Measurements from ENCODE around the gene XXYLT1. TPM values are rescaled to one million over a fixed set of nuclear protein-coding genes. Genes with fewer than 3 reads are reported as not detected.
"Not testable (repeated sequence)": the region's sequence is repeated elsewhere in the genome, so short reads cannot be mapped to it uniquely, and the experiment has no call there.

The XXYLT1 gene
- total RNA-seq, 1 experiment from 2014 or later, result 10.9 TPM

GRCh38 chr3:195219351-195220230, 51.4 kb downstream of the XXYLT1 start:
- H3K4me3 ChIP-seq (replicated peaks in 1 of 2; ENCODE audit: low read depth in 1 of 2, low read length in 2 of 2), result no peak overlapping the region
- H3K4me2 ChIP-seq (ENCODE audit: low read length), result no peak overlapping the region
- H3K9me3 ChIP-seq (ENCODE audit: control insufficient read depth in 1 of 2, insufficient read depth in 1 of 2, low read depth in 1 of 2, low read length in 2 of 2), result no peaks in the 10 kb centered on the region
- RAD21 ChIA-PET (ENCODE audit: low non-redundant PET in 1 of 2, low total read pairs in 2 of 2, uncharacterized antibody in 2 of 2, unreplicated experiment in 2 of 2), result no interaction called here
- no peaks in the 10 kb centered on the region for H4K20me1 ChIP-seq (ENCODE audit: insufficient read depth)
- no peak overlapping the region for H2AFZ ChIP-seq (ENCODE audit: low read depth, low read length, poor library complexity, severe bottlenecking)
- H3K9me2 ChIP-seq (ENCODE audit: insufficient read depth), result no peaks in the 10 kb centered on the region
- H3K9ac ChIP-seq (ENCODE audit: low read length), result no peak overlapping the region
- H3K36me3 ChIP-seq (ENCODE audit: control insufficient read depth in 1 of 2, insufficient read depth in 2 of 2, low read length in 2 of 2), result no peaks in the 10 kb centered on the region
- POLR2A ChIA-PET, result no interaction called here
- ATAC-seq (no peak), DNase-seq (ENCODE audit: low read depth, low spot score) (no peak)
- no peaks in the 10 kb centered on the region for H3K4me1 ChIP-seq (ENCODE audit: control insufficient read depth in 1 of 2, insufficient read depth in 2 of 2, low read length in 2 of 2)
- H3K27ac ChIP-seq (ENCODE audit: low read depth, low read length), result no peak overlapping the region
- intact Hi-C loops (cut with micrococcal nuclease), result no loop called here
- no peaks in the 10 kb centered on the region for H3K27me3 ChIP-seq (ENCODE audit: insufficient read depth, low read length)
- CTCF ChIA-PET, result no interaction called here
- BruUV-seq (replicated peaks), result no TSS peak
- TF ChIP-seq ZBTB33 (IDR thresholded peaks at IDR 0.05; ENCODE audit: extremely low read depth, insufficient replicate concordance, low read length) (no peak), EZH2phosphoT487 (IDR thresholded peaks at IDR 0.05; ENCODE audit: borderline replicate concordance) (no peak), RAD21 (IDR thresholded peaks at IDR 0.05; ENCODE audit: low read depth) (no peak), ELF1 (IDR thresholded peaks at IDR 0.05; ENCODE audit: borderline replicate concordance, low read depth) (no peak)
- no peaks in the 10 kb centered on the region for H3K79me2 ChIP-seq (ENCODE audit: insufficient read depth, low read length)

GRCh38 chr3:195218331-195218730, 52.6 kb downstream of the XXYLT1 start:
- intact Hi-C loops (cut with micrococcal nuclease); H3K27ac ChIP-seq (ENCODE audit: low read depth, low read length); H3K36me3 ChIP-seq (ENCODE audit: control insufficient read depth in 1 of 2, insufficient read depth in 2 of 2, low read length in 2 of 2); ATAC-seq; H3K27me3 ChIP-seq (ENCODE audit: insufficient read depth, low read length); H3K79me2 ChIP-seq (ENCODE audit: insufficient read depth, low read length); H3K4me3 ChIP-seq (replicated peaks in 1 of 2; ENCODE audit: low read depth in 1 of 2, low read length in 2 of 2); DNase-seq (ENCODE audit: low read depth, low spot score); BruUV-seq (replicated peaks); RAD21 ChIA-PET (ENCODE audit: low non-redundant PET in 1 of 2, low total read pairs in 2 of 2, uncharacterized antibody in 2 of 2, unreplicated experiment in 2 of 2); H3K9me3 ChIP-seq (ENCODE audit: control insufficient read depth in 1 of 2, insufficient read depth in 1 of 2, low read depth in 1 of 2, low read length in 2 of 2); H4K20me1 ChIP-seq (ENCODE audit: insufficient read depth); H3K9ac ChIP-seq (ENCODE audit: low read length); H3K9me2 ChIP-seq (ENCODE audit: insufficient read depth); H3K4me2 ChIP-seq (ENCODE audit: low read length); H2AFZ ChIP-seq (ENCODE audit: low read depth, low read length, poor library complexity, severe bottlenecking); POLR2A ChIA-PET; H3K4me1 ChIP-seq (ENCODE audit: control insufficient read depth in 1 of 2, insufficient read depth in 2 of 2, low read length in 2 of 2); CTCF ChIA-PET: not testable (repeated sequence)

GRCh38 chr3:195215576-195215975, 55.4 kb downstream of the XXYLT1 start:
- POLR2A ChIA-PET; H3K4me2 ChIP-seq (ENCODE audit: low read length); ATAC-seq; H3K4me3 ChIP-seq (replicated peaks in 1 of 2; ENCODE audit: low read depth in 1 of 2, low read length in 2 of 2); H3K36me3 ChIP-seq (ENCODE audit: control insufficient read depth in 1 of 2, insufficient read depth in 2 of 2, low read length in 2 of 2); H3K9me2 ChIP-seq (ENCODE audit: insufficient read depth); CTCF ChIA-PET; H3K9ac ChIP-seq (ENCODE audit: low read length); RAD21 ChIA-PET (ENCODE audit: low non-redundant PET in 1 of 2, low total read pairs in 2 of 2, uncharacterized antibody in 2 of 2, unreplicated experiment in 2 of 2); H3K9me3 ChIP-seq (ENCODE audit: control insufficient read depth in 1 of 2, insufficient read depth in 1 of 2, low read depth in 1 of 2, low read length in 2 of 2); H4K20me1 ChIP-seq (ENCODE audit: insufficient read depth); DNase-seq (ENCODE audit: low read depth, low spot score); H2AFZ ChIP-seq (ENCODE audit: low read depth, low read length, poor library complexity, severe bottlenecking); H3K27ac ChIP-seq (ENCODE audit: low read depth, low read length); intact Hi-C loops (cut with micrococcal nuclease); H3K79me2 ChIP-seq (ENCODE audit: insufficient read depth, low read length); H3K27me3 ChIP-seq (ENCODE audit: insufficient read depth, low read length): not testable (repeated sequence)
- peaks cover 3 to 10% of the 10 kb centered on the region in 2 experiments; a peak in 3 of 4 replicates for H3K4me1 ChIP-seq (ENCODE audit: control insufficient read depth in 1 of 2, insufficient read depth in 2 of 2, low read length in 2 of 2)
- TSS peak; percentile 45 for BruUV-seq (replicated peaks)

All from HCT116 (cell line).